ENCODE data around the gene TNFRSF11A. TPM values are rescaled to one million over a fixed set of nuclear protein-coding genes. Genes with fewer than 3 reads are reported as not detected.

Gene TNFRSF11A
- total RNA-seq, 1 donor from 2014 or later: 6.5 TPM

DNA sequence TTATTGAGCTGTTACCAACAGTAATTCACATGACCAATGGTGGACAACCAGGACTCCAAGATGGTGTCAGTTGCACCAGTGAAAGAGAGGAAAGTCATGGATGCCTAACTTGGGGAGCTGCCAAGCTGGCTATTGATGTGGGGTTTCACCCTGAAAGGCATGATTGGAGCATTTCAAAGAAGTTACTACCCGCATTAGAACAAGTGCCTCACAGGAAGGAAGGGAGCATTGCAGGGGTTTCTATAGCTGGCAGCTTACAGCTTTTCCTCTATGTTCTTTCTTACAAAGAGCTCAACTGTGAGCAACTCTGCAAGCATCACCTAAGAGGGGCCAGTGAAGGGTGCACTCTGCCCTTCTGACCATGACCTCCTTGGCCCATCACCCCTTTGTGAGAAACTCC is 93.1 kb downstream of the TNFRSF11A start:
- no peak for DNase-seq (ENCODE audit: low spot score)

DNA sequence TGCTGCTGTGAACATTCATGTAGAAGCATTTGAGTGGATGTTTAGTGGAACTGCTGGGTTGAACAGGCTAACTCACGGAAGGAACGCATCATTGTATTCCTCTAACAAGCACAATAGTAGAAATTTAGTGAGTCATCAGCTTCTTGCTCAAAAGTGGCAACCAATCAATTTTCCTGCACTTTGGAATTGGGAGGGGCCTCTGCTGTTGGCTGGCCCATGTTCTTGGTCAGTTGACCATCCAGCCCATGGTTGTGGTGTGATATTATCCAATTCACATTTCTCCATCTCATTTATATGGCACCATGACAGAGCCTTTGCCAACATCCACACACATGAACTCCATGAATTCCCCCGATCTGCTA is 95.0 kb downstream of the TNFRSF11A start:
- DNase-seq (ENCODE audit: low spot score): no peak

DNA sequence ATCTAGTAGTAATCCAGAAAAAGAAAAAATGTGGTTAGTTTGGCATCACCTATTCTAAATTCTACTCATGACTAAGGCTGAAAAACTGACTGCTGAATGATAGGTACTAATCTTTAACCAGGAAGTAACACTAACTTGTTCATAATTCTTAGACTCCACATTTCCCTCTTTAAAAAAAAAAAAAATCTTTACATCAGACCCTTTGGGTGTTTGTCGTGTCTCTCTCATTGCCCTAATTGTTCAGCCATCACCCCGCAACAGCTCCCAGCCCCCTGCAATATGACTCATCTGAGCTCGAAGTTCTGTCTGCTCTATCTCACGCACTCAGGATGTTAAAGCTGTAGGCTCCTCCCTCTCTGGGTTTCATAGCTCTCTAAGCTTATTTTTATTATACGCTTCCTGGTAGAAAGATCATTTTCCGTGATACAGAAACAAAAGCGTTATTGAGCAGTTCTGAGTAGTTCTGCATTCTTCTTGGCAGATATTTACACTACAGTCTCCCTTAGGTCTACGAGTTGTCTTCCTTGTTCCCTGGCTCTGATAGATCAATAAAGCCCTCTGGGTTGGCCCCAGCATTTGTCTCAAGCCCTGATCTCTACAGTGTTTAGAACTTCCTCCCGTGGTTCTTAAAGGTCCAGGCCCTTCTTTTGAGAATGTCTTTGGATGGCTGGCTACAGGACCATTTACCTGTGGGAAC is 95.6 kb downstream of the TNFRSF11A start:
- DNase-seq (ENCODE audit: low spot score): peak; percentile 53

DNA sequence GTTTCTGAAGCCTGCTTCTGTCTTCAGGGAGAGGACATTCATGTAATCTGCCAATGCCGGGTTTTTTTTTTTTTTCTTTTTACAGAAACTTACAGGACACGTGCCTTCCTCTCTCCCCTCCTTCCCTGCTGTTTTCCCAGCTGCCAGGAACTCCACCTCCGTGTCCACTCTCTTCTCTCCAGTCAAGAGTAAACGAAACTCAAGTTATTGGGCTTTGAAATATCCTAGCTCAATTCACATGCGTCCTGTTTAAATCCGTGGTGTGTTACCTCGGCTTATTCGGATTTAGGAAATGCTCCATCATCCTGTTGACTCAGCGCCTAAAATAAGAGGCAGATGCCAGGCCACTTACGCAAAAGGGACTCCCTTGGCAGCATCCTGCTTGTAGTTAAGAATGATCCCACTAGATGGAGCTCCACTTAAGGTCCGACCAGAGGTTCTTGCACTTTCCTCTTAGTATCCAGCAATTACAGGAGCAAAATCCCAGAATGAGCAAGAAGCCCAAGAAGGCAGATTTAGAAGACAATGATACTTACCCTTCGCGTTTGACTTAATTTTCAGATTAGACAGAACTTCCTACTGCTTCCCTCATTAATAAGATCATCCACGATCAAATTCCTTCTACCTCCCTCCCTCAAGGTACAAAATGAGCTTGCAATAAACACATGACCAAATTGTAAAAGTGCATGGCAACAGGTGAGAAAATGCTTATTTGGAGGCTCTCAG is 100.5 kb downstream of the TNFRSF11A start:
- peak; percentile 90 for DNase-seq (ENCODE audit: low spot score)

DNA sequence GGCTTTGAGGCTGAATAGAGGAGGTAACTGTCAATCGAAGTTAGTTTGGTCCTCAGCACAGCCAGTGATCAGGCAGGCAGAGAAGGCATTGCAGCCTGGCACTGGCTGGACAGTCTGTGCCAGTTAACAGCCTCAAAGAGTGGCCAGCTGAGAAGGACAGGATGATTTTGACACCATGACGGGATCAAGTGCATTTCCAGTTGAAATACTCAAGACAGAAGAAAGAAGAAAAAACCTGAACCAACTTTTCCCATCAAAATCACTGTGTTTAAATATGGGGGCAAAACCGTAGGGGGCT is 101.0 kb downstream of the TNFRSF11A start:
- DNase-seq (ENCODE audit: low spot score): no peak

DNA sequence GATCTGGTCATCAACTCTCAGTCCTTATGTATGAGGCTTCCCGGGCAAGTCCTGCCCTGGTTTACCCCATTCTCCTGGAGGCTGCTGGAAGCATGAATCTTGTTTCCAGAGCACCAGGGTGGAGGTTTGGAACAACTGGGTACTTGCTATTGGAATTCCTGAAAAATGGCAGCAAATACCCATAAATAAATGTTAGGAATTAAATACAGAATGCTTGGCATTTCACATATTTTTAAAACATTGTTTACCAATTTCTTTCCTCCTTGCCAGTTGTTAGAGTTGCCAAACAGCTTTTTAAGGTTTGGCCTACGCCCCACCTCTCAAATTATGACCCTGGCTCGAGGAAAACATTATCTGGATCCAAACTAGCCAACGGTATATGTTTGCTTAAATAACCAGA is 107.1 kb downstream of the TNFRSF11A start:
- DNase-seq (ENCODE audit: low spot score): no peak

DNA sequence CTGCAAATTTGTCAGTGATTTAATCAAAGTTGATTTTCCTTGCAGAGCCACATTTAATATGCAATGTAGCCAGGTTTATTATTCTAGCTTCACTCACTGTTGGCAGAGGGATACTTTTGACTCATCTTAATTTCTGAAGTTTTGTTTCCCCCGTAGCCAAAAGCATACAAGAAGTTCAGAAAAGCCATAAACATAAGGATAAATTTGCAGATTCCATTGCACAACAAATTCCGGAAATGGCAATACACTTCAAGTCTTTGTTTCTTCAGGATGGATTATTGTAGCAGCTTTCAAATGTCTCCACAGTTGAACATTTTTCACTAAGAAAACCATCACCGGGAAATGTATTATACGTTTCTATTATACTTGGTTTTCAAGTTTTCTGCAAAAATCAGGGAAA is 109.7 kb downstream of the TNFRSF11A start:
- no peak for DNase-seq (ENCODE audit: low spot score)

DNA sequence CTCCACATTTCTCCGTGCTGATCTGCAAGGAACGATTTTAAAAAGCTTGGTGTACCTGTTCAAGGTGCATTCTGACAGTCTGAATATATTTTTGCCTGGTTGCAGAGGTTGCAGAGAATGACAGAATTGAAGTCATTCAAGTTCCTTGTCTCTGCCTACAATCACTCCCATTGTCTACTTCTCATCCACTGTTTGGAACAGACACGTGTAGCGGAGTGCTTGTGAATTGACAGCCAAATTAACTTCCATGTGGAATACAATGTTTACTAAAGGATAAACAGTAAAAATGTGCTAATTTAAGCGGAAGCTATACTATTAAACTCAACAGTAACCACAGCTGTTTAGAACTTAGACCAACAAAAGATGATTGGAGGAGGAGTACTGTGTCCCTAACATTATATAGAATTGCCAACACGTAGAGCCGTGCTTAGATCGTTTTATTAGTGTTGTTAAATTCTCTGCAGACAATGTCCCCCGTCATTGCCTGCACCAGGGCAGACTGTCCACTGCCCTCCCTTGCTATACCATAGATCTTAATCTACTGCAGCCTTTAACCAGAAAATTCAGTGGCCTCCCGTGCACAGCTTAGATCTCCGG is 110.4 kb downstream of the TNFRSF11A start:
- DNase-seq (ENCODE audit: low spot score): no peak

DNA sequence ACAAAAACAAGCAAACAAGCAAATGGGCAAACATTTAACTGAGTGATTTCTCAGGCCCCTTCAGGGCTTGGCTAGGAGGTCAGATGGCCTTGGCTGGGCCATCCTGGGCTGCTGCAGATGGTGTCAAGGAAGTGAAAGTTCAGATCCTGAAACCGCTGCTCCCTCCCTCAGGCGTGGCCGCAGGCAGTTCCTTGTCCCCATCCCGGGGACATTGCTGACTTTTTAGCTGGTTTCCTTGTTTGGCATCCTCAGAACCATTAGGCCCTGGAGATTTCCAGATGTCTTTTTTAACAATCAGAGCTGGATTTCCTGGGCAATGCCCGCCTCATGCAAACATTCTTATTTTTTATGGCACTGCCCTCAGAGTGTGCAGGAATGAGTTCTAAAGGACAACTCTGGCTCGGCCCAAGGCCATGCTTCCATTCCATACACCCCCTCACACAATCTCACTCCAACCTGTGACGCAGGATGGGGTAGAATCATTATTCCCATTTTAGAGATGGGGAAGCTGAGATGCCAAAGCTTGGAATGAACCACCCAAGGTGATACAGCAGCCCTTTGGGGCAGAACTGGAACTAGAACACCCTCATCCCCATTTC is 111.6 kb downstream of the TNFRSF11A start:
- no peak for DNase-seq (ENCODE audit: low spot score)

DNA sequence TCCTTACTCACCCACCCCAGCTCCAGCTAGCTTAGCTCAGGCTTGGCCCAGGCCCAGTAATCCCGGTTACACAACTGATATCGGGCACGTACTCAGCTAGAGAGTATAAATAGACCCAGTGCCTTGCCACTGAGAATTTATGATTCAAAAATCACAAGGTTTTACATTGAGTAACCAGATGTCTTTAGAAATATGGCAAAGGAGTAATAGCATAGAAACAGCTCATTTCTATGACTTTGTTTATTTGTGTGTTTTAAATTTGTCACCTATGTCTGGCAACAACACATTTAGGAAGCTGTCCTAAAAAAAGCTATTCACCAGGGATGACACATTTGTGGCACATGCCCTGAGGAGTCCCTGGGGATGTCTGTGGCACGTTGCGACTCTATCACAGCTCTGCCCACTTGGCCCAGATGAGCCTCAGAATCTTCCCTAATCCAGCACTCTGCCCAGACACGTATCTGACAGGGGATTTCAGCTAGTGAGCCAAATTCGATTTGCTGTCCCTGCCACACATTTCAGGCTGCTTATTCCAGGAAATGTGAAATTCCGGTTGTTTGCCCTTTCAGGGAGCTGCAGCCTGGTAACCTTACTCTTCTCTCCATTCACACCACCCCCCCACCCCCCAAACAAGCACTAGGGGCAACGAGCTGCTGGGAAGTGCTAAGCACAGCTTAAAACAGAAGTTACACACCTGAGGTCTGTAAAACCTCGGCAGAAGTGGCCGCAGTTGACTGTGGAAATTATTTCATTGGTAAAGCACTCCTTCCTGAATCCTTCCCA is 112.3 kb downstream of the TNFRSF11A start:
- DNase-seq (ENCODE audit: low spot score): peak; percentile 91

DNA sequence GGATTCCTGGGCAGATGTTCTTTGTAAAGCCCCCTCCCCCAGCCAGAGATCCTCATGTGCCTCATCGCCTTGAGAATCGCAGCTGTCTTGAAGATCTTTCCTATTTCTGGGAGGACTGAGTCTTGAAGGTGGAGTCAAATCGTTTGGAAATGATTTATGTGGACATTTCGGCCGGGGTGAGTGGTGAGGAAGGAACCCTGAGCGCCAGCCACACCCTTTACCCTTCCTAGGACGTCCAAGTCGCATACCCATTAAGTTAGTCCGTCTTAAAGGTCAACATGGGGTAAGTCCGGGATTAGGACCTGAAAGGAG is 112.9 kb downstream of the TNFRSF11A start:
- no peak for DNase-seq (ENCODE audit: low spot score)

DNA sequence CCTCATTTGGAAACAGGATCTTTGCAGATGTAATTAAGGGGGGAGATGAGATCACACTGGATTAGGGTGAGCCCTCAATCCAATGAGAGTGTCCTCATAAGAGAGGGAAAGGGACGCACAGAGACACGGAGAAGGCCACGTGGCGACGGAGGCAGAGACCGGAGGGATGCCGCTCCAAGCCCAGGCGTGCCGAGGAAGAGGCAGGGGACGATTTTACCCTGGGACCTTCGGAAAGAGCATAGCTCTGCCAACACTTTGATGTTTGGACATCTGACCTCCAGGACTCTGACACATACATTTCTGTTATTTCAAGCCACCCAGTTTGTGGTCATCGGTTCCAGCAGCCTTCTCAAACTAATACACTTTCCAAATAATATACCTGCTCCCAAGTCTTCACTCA is 113.3 kb downstream of the TNFRSF11A start:
- DNase-seq (ENCODE audit: low spot score): no peak

DNA sequence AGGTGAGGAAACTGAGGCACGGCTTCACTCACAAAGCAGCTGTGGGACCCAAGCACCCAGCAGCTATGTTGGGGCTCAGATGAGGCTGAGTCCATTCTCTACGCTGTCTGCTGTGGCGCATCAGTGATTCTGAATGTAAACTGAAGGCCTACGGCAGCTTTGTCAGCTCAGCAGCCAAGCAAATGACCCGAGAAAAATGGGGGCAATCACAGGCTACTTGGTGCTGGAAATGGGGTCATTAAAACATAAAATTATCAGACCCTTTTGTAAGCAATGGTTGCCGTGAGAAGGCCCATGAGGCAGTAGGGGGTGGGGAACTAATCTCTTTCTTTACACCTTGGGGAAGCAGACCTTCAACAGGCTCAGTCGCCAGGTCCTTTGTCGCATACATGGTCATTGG is 113.8 kb downstream of the TNFRSF11A start:
- DNase-seq (ENCODE audit: low spot score): no peak

Other genes with a start within 250 kb of the TNFRSF11A start
- gene PIGN, start 138.3 kb upstream of the TNFRSF11A start, total RNA-seq: 55.7 TPM
- 106 TPM for gene RELCH, start 138.1 kb upstream of the TNFRSF11A start, total RNA-seq
- gene ZCCHC2, start 197.7 kb downstream of the TNFRSF11A start, total RNA-seq: 36.8 TPM